B cell (primary cell): ENCODE data around the gene CACNG7. TPM values are rescaled to one million over a fixed set of nuclear protein-coding genes. Genes with fewer than 3 reads are reported as not detected.

Experiments
- ATAC-seq: fragments of 200-7000 bp; cut with Tn5 transposase; one replicate; pipeline ENCODE4 v1.10.0; 2021; ENCODE audit warnings: low read depth, mild to moderate bottlenecking, moderate number of reproducible peaks, moderate library complexity
- CTCF ChIA-PET: fragments of 350-600 bp; sonication (Branson Sonifier 250); formaldehyde crosslinking; loops from one replicate; lab custom pipeline; 2021; ENCODE audit warnings: antibody characterized with exemption, inconsistent platforms; lab: Charles Lee
- POLR2A ChIA-PET: fragments of 350-600 bp; sonication (Branson Sonifier 250); formaldehyde crosslinking; loops from one replicate; lab custom pipeline; 2021; ENCODE audit warnings: antibody characterized with exemption; lab: Charles Lee
- DNase-seq: peaks from one replicate; pipeline ENCODE4 v3.0.0; 2013
- H2AFZ ChIP-seq: 2 replicates; pipeline ENCODE4 v1.6.1; 2012; ENCODE audit warnings: mild to moderate bottlenecking, low read depth, low read length; ENCODE audit not compliant: insufficient read depth, poor library complexity, severe bottlenecking
- H3K27ac ChIP-seq, 2 donors: 1 replicate in 1 of 2; 2 replicates in 1 of 2; pipeline ENCODE4 v1.5.1; 2012 to 2013; ENCODE audit warnings: low read length in 2 of 2, mild to moderate bottlenecking in 2 of 2, moderate library complexity in 1 of 2
- H3K27me3 ChIP-seq, 4 experiments: fragments of 200-600 bp in 1 of 4; sonication (generic) in 1 of 4; replicated peaks in 1 of 4; 1 replicate in 2 of 4; 2 replicates in 2 of 4; pipeline versions ENCODE4 v1.6.1 to v1.7.0; 2013 to 2016; ENCODE audit warnings: low read length in 3 of 4, mild to moderate bottlenecking in 2 of 4, mixed read lengths in 1 of 4, moderate library complexity in 1 of 4; ENCODE audit not compliant: insufficient read depth in 4 of 4, control insufficient read depth in 3 of 4; ENCODE audit errors: control extremely low read depth in 1 of 4
- H3K36me3 ChIP-seq, 2 experiments: replicated peaks in 1 of 2; 1 replicate in 1 of 2; 2 replicates in 1 of 2; pipeline versions ENCODE4 v1.6.1 to v1.7.1; 2013; ENCODE audit warnings: low read length in 1 of 2; ENCODE audit not compliant: insufficient read depth in 2 of 2, control insufficient read depth in 1 of 2; ENCODE audit errors: control extremely low read depth in 1 of 2, extremely low read depth in 1 of 2
- H3K4me1 ChIP-seq, 2 donors: fragments of 200-600 bp in 1 of 2; sonication (generic) in 1 of 2; 1 replicate in 1 of 2; 2 replicates in 1 of 2; pipeline versions ENCODE4 v1.5.1 to v1.6.1; 2013 to 2017; ENCODE audit warnings: low read length in 2 of 2; ENCODE audit not compliant: control insufficient read depth in 2 of 2, insufficient read depth in 2 of 2
- H3K4me2 ChIP-seq: replicated peaks from 2 replicates; pipeline ENCODE3; 2012; ENCODE audit warnings: mild to moderate bottlenecking, low read depth, low read length; ENCODE audit not compliant: poor library complexity, severe bottlenecking
- H3K4me3 ChIP-seq, 5 experiments: fragments of 200-600 bp in 1 of 5; sonication (generic) in 1 of 5; 1 replicate in 3 of 5; 2 replicates in 2 of 5; pipeline versions ENCODE4 v1.5.1 to v1.7.0; 2011 to 2016; ENCODE audit warnings: low read length in 4 of 5, mild to moderate bottlenecking in 4 of 5, low read depth in 2 of 5, control low read depth in 1 of 5, moderate library complexity in 1 of 5; ENCODE audit not compliant: insufficient read depth in 1 of 5; ENCODE audit errors: control extremely low read depth in 1 of 5, extremely low read depth in 1 of 5
- H3K79me2 ChIP-seq: fragments of 200-600 bp; sonication (generic); one replicate; pipeline ENCODE4 v1.6.0; 2016; ENCODE audit warnings: low read length; ENCODE audit not compliant: control insufficient read depth, insufficient read depth
- H3K9ac ChIP-seq: fragments of 200-600 bp; sonication (generic); 2 replicates; pipeline ENCODE4 v1.6.1; 2017; ENCODE audit warnings: mild to moderate bottlenecking, low read length, moderate library complexity
- H3K9me3 ChIP-seq, 3 donors: one replicate each; pipeline versions ENCODE4 v1.6.1 to v1.7.1; 2013; ENCODE audit warnings: low read length in 2 of 3; ENCODE audit not compliant: control insufficient read depth in 2 of 3, insufficient read depth in 1 of 3; ENCODE audit errors: control extremely low read depth in 1 of 3
- H4K20me1 ChIP-seq: 2 replicates; pipeline ENCODE4 v1.6.0; 2012; ENCODE audit warnings: mild to moderate bottlenecking, low read length; ENCODE audit not compliant: insufficient read depth, control insufficient read depth, poor library complexity, severe bottlenecking
- H3K27ac Mint-ChIP-seq: one replicate; pipeline ENCODE4 v1.8.0; 2021; ENCODE audit warnings: mixed read lengths
- H3K27me3 Mint-ChIP-seq: one replicate; pipeline ENCODE4 v1.8.0; 2021; ENCODE audit warnings: mixed read lengths
- H3K4me1 Mint-ChIP-seq: one replicate; pipeline ENCODE4 v1.8.0; 2021; ENCODE audit warnings: mixed read lengths
- H3K4me3 Mint-ChIP-seq: one replicate; pipeline ENCODE4 v1.8.0; 2021; ENCODE audit warnings: mixed read lengths
- H3K9me3 Mint-ChIP-seq: one replicate; pipeline ENCODE4 v1.8.0; 2022; ENCODE audit warnings: mixed read lengths; ENCODE audit not compliant: insufficient read depth
- EZH2 ChIP-seq: IDR thresholded peaks from 2 replicates; pipeline ENCODE4 v1.6.1; 2012; ENCODE audit warnings: borderline replicate concordance, low read depth, mild to moderate bottlenecking, moderate library complexity, low read length; ENCODE audit not compliant: insufficient read depth, poor library complexity, severe bottlenecking
- WGBS: methylation state at CpG from one replicate; pipeline ENCODE4 v1.1.5; 2013; ENCODE audit warnings: missing lambda C conversion rate; ENCODE audit not compliant: insufficient coverage; 5-methylcytosine and 5-hydroxymethylcytosine counted together
- intact Hi-C: fragments of 100-400 bp; cut with micrococcal nuclease; formaldehyde crosslinking; loops from one replicate; pipeline ENCODE4 v1.10.0; 2022
- polyA plus RNA-seq: library from polyadenylated mRNA; depleted of rRNA; stranded (reverse); fragments of >200 nt; gene quantifications from 2 replicates; pipeline ENCODE4 v1.2.3, GENCODE V29; 2012
- total RNA-seq, 2 donors: library from RNA; stranded (reverse); fragments of 120-200 nt in 1 of 2; gene quantifications; 1 replicate in 1 of 2; 2 replicates in 1 of 2; pipeline versions ENCODE4 v1.2.3 to v1.2.4, GENCODE V29; 2013 to 2022
- TF ChIP-seq, protein P1 (sequence below): fragments of 200-600 bp; IDR thresholded peaks from one replicate; pipeline ENCODE4 v1.8.0; 2022; ENCODE audit warnings: antibody characterized with exemption, mild to moderate bottlenecking

The CACNG7 gene
- total and polyA plus RNA-seq, 2 donors (not counting 1 experiment from before 2014, with no cell fraction given): not detected

DNA sequence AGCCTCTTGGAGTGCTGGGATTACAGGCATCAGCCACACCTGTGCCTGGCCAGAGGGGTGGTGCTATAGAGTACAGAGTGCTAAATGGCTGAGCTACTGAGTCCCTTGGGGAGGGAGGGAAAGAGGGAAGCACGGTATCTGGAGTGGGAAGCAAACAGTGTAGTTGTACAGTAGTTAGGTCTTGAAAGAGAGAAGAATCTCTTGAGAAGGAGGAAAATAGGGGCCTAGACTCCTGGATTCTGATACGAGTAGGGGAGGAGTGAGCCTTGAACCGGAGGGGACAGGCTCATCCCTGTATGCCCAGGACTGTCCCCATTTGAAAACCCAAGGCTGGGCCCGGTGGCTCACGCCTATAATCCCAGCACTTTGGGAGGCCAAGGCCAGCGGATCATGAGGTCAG, 36.3 kb upstream of the CACNG7 start:
- Histone ChIP-seq H3K79me2 (peaks cover 60% of the 10 kb centered on the region), H3K4me3 (no peak overlapping the region), H3K27ac (no peak overlapping the region), H3K36me3 (peaks cover 5 to 29% of the 10 kb centered on the region in 2 experiments), H3K9ac (no peak overlapping the region), H3K4me2 (peak overlapping the region; percentile 8), H3K27me3 (no peaks in the 10 kb centered on the region), H3K9me3 (peaks cover 0 to 14% (median 0%) of the 10 kb centered on the region in 3 donors), H2AFZ (no peak overlapping the region), H4K20me1 (peaks cover 82% of the 10 kb centered on the region), H3K4me1 (peaks cover 39 to 69% of the 10 kb centered on the region in 2 donors)
- DNase-seq (no peak), ATAC-seq (no peak)
- WGBS: 83% methylated on average over 4 of the region's 6 CpGs
- intact Hi-C loops: no loop called here
- Mint-ChIP-seq H3K27ac (peak overlapping the region; percentile 27), H3K4me1 (peaks cover 54% of the 10 kb centered on the region), H3K4me3 (no peak overlapping the region), H3K9me3 (no peaks in the 10 kb centered on the region), H3K27me3 (peaks cover 4% of the 10 kb centered on the region)
- CTCF ChIA-PET: interaction anchor here (0.7 to 2.5 kb wide), 2 partner anchors 11 to 234 kb away, joined by 3 to 7 read pairs; no protein-coding TSS in a partner anchor
- POLR2A ChIA-PET: interaction anchor here (0.6 kb wide), 1 partner anchor 932 kb away, joined by 12 read pairs; no protein-coding TSS in a partner anchor
- no peak for TF ChIP-seq EZH2
- TF ChIP-seq, protein P1, sequence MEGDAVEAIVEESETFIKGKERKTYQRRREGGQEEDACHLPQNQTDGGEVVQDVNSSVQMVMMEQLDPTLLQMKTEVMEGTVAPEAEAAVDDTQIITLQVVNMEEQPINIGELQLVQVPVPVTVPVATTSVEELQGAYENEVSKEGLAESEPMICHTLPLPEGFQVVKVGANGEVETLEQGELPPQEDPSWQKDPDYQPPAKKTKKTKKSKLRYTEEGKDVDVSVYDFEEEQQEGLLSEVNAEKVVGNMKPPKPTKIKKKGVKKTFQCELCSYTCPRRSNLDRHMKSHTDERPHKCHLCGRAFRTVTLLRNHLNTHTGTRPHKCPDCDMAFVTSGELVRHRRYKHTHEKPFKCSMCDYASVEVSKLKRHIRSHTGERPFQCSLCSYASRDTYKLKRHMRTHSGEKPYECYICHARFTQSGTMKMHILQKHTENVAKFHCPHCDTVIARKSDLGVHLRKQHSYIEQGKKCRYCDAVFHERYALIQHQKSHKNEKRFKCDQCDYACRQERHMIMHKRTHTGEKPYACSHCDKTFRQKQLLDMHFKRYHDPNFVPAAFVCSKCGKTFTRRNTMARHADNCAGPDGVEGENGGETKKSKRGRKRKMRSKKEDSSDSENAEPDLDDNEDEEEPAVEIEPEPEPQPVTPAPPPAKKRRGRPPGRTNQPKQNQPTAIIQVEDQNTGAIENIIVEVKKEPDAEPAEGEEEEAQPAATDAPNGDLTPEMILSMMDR: no peak

GRCh38 chr19:53873773-53874605, 35.1 kb upstream of the CACNG7 start:
- DNase-seq (no peak), ATAC-seq (no peak)
- peaks cover 0 to 16% (median 0%) of the 10 kb centered on the region in 3 donors for H3K9me3 ChIP-seq
- no peak overlapping the region for H3K4me3 ChIP-seq
- TF ChIP-seq, protein P1: no peak
- TF ChIP-seq EZH2: no peak
- peak overlapping the region; percentile 78 for H3K27ac Mint-ChIP-seq
- peaks cover 7% of the 10 kb centered on the region for H3K27me3 Mint-ChIP-seq
- WGBS: 97% methylated on average over 51 of the region's 51 CpGs
- H3K27ac ChIP-seq: no peak overlapping the region
- peaks cover 43 to 63% of the 10 kb centered on the region in 2 donors for H3K4me1 ChIP-seq
- CTCF ChIA-PET: no interaction called here
- H3K4me1 Mint-ChIP-seq: peaks cover 54% of the 10 kb centered on the region
- H2AFZ ChIP-seq: no peak overlapping the region
- H3K9me3 Mint-ChIP-seq: no peaks in the 10 kb centered on the region
- no peak overlapping the region for H3K9ac ChIP-seq
- peaks cover 69% of the 10 kb centered on the region for H4K20me1 ChIP-seq
- H3K4me2 ChIP-seq: peak overlapping the region; percentile 50
- POLR2A ChIA-PET: no interaction called here
- intact Hi-C loops: no loop called here
- H3K36me3 ChIP-seq: peaks cover 5 to 29% of the 10 kb centered on the region in 2 experiments
- H3K27me3 ChIP-seq: peaks cover 0 to 4% (median 2%) of the 10 kb centered on the region in 4 experiments
- peak overlapping the region; percentile 23 for H3K4me3 Mint-ChIP-seq
- peaks cover 48% of the 10 kb centered on the region for H3K79me2 ChIP-seq
